ENCODE data around the gene LRRN2.
A peak's percentile ranks its signal among the peaks of the same experiment; 100 is the strongest.

LRRN2 gene

DNA sequence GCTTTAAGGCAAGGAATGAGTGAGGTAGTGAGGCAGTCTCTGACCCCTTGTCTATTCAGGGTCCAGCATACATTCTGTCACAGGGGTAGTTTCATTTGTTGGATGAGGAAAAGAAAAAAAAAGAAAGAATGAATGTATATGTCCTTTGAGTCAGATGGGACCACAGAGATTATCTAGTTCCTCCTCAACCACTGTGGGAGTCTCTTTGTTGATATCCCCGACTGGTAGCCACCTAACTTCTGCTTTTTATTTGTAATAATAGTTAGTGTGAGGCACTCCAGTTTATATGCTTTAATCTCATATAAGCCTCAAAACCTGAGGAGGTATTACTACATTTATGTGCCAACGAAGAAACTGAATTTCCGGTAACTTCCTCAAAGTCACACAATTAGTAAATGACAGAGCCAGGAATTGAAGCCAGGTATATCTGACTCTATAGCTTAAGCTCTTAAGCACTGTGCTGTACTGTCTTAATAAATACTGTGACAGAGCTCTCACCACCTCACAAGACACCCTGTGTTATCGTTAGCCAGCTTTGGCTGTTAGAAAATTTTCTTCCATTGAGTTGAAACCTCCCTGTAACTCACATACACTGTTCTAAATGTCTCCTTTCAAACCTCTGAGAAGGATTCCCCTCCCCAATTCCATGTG, 87.1 kb downstream of the LRRN2 start:
- peak; percentile 56 for DNase-seq (ENCODE audit: low read depth)
- no peak overlapping the region for H3K4me3 ChIP-seq (ENCODE audit: low read depth, low read length)
- TF ChIP-seq POLR2A (IDR thresholded peaks at IDR 0.05; ENCODE audit: extremely low read depth, insufficient read length) (no peak), MYC (IDR thresholded peaks at IDR 0.05; ENCODE audit: low read depth, low read length) (no peak)
- TF ChIP-seq, protein P1, sequence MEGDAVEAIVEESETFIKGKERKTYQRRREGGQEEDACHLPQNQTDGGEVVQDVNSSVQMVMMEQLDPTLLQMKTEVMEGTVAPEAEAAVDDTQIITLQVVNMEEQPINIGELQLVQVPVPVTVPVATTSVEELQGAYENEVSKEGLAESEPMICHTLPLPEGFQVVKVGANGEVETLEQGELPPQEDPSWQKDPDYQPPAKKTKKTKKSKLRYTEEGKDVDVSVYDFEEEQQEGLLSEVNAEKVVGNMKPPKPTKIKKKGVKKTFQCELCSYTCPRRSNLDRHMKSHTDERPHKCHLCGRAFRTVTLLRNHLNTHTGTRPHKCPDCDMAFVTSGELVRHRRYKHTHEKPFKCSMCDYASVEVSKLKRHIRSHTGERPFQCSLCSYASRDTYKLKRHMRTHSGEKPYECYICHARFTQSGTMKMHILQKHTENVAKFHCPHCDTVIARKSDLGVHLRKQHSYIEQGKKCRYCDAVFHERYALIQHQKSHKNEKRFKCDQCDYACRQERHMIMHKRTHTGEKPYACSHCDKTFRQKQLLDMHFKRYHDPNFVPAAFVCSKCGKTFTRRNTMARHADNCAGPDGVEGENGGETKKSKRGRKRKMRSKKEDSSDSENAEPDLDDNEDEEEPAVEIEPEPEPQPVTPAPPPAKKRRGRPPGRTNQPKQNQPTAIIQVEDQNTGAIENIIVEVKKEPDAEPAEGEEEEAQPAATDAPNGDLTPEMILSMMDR (IDR thresholded peaks at IDR 0.05; ENCODE audit: low read depth, low read length) = no peak
- TF ChIP-seq, protein P2, sequence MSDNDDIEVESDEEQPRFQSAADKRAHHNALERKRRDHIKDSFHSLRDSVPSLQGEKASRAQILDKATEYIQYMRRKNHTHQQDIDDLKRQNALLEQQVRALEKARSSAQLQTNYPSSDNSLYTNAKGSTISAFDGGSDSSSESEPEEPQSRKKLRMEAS (IDR thresholded peaks at IDR 0.05; ENCODE audit: low read depth, low read length) = no peak

DNA sequence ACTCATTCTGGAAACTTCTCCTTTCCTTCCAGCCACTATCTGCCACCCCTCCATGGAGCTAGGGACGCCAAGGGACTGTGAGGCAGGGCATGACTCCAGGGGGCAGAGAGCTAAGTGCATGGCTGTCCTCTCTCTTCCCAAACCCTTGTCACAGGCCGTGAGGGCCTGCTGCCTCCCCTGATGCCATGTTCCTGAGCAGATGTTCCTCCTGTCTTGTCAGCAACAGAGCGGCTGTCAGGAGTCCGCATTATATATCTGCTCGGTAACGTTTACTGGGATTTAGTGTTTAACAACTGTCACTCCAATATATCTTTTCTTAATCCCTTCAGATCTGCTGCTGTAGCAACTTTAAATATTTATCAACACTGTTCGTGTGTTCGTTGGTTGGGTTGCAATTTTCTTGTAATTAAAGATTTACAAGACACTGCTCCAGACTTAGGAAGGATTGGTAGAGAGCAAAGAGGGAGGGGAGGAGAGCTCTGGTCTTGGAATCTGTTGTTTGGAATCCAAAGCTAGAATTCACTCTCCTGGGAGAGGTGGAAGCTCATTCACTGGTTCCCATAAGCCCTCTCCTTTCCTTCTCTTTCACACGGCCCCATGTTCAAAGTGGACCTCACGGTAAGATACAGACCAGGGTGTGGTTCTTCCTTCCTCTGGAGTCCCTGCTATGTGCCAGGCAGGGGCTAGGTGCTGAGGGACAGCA, 93.1 kb downstream of the LRRN2 start:
- DNase-seq (ENCODE audit: low read depth) = no peak
- TF ChIP-seq MYC (IDR thresholded peaks at IDR 0.05; ENCODE audit: low read depth, low read length) (no peak), POLR2A (IDR thresholded peaks at IDR 0.05; ENCODE audit: extremely low read depth, insufficient read length) (no peak)
- TF ChIP-seq, protein P1 (IDR thresholded peaks at IDR 0.05; ENCODE audit: low read depth, low read length) = no peak
- TF ChIP-seq, protein P2 (IDR thresholded peaks at IDR 0.05; ENCODE audit: low read depth, low read length) = no peak
- no peak overlapping the region for H3K4me3 ChIP-seq (ENCODE audit: low read depth, low read length)

DNA sequence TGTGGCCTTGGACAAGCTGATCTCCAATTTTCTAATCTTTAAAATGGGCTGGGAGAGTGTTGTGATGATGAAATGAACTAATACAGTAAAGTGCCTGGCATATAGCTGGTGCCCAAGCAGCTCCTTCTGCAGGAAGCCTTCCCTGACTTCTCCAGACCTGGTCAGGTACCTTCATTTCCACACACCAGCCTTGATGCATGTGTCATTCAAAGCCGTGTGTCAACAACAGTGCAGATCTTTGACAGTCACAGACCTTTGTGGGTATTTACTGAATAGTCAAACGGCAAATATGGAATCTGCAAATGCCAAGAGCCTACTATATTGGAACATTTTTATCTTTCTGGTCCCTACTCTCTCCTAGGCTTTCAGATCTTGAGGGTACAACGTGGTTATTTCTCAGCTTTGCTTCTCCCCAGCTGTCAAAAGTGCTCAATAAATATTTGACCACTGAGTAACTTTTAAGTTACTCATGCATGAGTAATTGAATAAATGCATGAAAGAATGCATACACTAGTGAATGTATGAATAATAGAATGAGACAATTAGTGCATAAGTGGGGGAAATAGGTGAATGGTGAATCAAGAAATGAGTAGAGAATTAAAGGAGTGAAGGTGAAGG, 94.0 kb downstream of the LRRN2 start:
- TF ChIP-seq MYC (IDR thresholded peaks at IDR 0.05; ENCODE audit: low read depth, low read length) (no peak), POLR2A (IDR thresholded peaks at IDR 0.05; ENCODE audit: extremely low read depth, insufficient read length) (no peak)
- TF ChIP-seq, protein P1 (IDR thresholded peaks at IDR 0.05; ENCODE audit: low read depth, low read length) = no peak
- TF ChIP-seq, protein P2 (IDR thresholded peaks at IDR 0.05; ENCODE audit: low read depth, low read length) = no peak
- H3K4me3 ChIP-seq (ENCODE audit: low read depth, low read length) = no peak overlapping the region
- DNase-seq (ENCODE audit: low read depth) = no peak

DNA sequence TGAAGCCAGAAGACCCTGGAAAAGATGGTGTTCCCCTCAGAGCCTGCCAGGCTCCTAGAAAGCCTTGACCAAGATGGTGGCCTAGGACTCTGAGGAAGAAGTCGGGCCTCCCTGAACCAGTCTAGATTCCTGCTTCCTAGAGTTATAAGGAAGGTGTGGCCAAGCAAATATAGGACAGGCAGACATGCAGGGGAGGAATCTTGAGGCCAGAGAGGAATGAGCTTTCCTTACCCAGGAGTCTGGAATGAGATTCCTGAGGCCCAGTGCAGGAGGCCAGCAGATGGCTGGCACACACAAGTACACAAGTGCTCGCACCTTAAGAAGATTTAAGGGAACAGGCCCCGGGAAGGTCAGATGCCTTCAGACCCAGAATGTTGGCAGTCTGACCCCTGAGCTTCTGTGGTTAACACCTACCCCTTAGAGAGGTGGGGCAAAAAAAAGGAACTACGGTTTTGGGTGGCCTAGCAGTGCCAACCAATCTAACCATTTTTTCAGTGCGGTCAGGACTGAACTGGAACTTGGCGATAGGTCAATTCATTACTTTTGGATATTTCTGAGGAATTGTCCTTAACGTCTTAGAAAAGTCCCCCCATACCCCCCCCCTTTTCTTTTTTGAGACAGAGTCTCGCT, 96.0 kb downstream of the LRRN2 start:
- H3K4me3 ChIP-seq (ENCODE audit: low read depth, low read length) = no peak overlapping the region
- no peak for DNase-seq (ENCODE audit: low read depth)
- no peak for TF ChIP-seq MYC (IDR thresholded peaks at IDR 0.05; ENCODE audit: low read depth, low read length)
- TF ChIP-seq, protein P2 (IDR thresholded peaks at IDR 0.05; ENCODE audit: low read depth, low read length) = no peak
- TF ChIP-seq POLR2A (IDR thresholded peaks at IDR 0.05; ENCODE audit: extremely low read depth, insufficient read length) = no peak
- TF ChIP-seq, protein P1 (IDR thresholded peaks at IDR 0.05; ENCODE audit: low read depth, low read length) = no peak

DNA sequence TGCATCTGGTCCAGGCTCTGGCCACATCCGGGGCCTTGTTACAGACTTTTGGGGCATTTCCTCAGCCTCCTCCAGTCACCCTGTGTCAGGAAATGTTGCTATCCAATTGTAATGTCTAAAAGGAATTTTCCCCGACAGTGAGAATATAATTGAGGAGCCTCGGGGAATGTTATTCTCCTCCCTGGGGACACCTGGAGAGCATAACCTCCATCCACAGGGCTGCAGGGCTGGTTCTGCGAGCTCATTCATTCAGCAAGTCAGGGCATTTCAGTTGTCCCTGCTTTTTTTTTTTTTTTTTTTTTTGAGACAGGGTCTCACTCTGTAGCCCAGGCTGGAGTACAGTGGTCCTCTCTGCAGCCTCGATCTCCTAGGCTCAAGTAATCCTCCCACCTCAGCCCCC, 96.7 kb downstream of the LRRN2 start:
- no peak for TF ChIP-seq POLR2A (IDR thresholded peaks at IDR 0.05; ENCODE audit: extremely low read depth, insufficient read length)
- TF ChIP-seq, protein P1 (IDR thresholded peaks at IDR 0.05; ENCODE audit: low read depth, low read length) = no peak
- no peak for TF ChIP-seq MYC (IDR thresholded peaks at IDR 0.05; ENCODE audit: low read depth, low read length)
- TF ChIP-seq, protein P2 (IDR thresholded peaks at IDR 0.05; ENCODE audit: low read depth, low read length) = no peak
- no peak for DNase-seq (ENCODE audit: low read depth)
- no peak overlapping the region for H3K4me3 ChIP-seq (ENCODE audit: low read depth, low read length)
